Measurements from ENCODE around the gene DENND2D. TPM values are rescaled to one million over a fixed set of nuclear protein-coding genes. Genes with fewer than 3 reads are reported as not detected.

The DENND2D gene
- total and polyA plus RNA-seq, 2 experiments from 2014 or later, result 2.5 to 3.0 TPM

DNA sequence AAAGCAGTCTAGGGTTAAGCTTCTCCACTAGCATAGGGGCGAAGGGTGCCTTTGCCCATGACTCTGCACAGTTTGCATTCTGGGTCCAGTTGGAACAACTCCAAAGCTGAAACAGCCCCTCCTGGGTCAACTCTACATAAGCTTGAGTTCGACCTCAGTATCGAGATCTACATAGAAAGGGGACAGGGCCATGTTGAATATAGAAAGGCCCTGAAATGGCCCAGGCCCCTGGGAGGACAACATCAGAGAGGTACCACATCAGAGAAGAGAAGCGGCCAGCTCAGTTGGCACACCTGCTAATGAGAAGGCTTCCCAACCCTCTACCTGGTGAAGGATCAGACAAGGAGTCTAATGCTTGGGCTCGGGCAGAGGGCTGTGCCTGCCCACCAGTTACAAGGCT, 1.6 kb downstream of the DENND2D start:
- TF ChIP-seq EZH2 (IDR thresholded peaks at IDR 0.05; ENCODE audit: low read depth, unreplicated experiment) (no peak), EZH2phosphoT487 (IDR thresholded peaks at IDR 0.05; ENCODE audit: unreplicated experiment) (no peak), ZNF114 (CRISPR knock-in tag; IDR thresholded peaks at IDR 0.05) (no peak), ZNF331 (CRISPR knock-in tag; IDR thresholded peaks at IDR 0.05; ENCODE audit: low read depth) (no peak), POLR2AphosphoS5 (IDR thresholded peaks at IDR 0.05; ENCODE audit: low read depth) (no peak), ETS1 (IDR thresholded peaks at IDR 0.05) (no peak), CREB1 (CRISPR knock-in tag; IDR thresholded peaks at IDR 0.05; ENCODE audit: low read depth) (no peak), JUNB (IDR thresholded peaks at IDR 0.05; ENCODE audit: unreplicated experiment) (no peak)
- TF ChIP-seq, protein P1, sequence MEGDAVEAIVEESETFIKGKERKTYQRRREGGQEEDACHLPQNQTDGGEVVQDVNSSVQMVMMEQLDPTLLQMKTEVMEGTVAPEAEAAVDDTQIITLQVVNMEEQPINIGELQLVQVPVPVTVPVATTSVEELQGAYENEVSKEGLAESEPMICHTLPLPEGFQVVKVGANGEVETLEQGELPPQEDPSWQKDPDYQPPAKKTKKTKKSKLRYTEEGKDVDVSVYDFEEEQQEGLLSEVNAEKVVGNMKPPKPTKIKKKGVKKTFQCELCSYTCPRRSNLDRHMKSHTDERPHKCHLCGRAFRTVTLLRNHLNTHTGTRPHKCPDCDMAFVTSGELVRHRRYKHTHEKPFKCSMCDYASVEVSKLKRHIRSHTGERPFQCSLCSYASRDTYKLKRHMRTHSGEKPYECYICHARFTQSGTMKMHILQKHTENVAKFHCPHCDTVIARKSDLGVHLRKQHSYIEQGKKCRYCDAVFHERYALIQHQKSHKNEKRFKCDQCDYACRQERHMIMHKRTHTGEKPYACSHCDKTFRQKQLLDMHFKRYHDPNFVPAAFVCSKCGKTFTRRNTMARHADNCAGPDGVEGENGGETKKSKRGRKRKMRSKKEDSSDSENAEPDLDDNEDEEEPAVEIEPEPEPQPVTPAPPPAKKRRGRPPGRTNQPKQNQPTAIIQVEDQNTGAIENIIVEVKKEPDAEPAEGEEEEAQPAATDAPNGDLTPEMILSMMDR (conservative IDR thresholded peaks at IDR 0.05; ENCODE audit: low read depth in 2 of 2), result no peak
- TF ChIP-seq, protein P2, sequence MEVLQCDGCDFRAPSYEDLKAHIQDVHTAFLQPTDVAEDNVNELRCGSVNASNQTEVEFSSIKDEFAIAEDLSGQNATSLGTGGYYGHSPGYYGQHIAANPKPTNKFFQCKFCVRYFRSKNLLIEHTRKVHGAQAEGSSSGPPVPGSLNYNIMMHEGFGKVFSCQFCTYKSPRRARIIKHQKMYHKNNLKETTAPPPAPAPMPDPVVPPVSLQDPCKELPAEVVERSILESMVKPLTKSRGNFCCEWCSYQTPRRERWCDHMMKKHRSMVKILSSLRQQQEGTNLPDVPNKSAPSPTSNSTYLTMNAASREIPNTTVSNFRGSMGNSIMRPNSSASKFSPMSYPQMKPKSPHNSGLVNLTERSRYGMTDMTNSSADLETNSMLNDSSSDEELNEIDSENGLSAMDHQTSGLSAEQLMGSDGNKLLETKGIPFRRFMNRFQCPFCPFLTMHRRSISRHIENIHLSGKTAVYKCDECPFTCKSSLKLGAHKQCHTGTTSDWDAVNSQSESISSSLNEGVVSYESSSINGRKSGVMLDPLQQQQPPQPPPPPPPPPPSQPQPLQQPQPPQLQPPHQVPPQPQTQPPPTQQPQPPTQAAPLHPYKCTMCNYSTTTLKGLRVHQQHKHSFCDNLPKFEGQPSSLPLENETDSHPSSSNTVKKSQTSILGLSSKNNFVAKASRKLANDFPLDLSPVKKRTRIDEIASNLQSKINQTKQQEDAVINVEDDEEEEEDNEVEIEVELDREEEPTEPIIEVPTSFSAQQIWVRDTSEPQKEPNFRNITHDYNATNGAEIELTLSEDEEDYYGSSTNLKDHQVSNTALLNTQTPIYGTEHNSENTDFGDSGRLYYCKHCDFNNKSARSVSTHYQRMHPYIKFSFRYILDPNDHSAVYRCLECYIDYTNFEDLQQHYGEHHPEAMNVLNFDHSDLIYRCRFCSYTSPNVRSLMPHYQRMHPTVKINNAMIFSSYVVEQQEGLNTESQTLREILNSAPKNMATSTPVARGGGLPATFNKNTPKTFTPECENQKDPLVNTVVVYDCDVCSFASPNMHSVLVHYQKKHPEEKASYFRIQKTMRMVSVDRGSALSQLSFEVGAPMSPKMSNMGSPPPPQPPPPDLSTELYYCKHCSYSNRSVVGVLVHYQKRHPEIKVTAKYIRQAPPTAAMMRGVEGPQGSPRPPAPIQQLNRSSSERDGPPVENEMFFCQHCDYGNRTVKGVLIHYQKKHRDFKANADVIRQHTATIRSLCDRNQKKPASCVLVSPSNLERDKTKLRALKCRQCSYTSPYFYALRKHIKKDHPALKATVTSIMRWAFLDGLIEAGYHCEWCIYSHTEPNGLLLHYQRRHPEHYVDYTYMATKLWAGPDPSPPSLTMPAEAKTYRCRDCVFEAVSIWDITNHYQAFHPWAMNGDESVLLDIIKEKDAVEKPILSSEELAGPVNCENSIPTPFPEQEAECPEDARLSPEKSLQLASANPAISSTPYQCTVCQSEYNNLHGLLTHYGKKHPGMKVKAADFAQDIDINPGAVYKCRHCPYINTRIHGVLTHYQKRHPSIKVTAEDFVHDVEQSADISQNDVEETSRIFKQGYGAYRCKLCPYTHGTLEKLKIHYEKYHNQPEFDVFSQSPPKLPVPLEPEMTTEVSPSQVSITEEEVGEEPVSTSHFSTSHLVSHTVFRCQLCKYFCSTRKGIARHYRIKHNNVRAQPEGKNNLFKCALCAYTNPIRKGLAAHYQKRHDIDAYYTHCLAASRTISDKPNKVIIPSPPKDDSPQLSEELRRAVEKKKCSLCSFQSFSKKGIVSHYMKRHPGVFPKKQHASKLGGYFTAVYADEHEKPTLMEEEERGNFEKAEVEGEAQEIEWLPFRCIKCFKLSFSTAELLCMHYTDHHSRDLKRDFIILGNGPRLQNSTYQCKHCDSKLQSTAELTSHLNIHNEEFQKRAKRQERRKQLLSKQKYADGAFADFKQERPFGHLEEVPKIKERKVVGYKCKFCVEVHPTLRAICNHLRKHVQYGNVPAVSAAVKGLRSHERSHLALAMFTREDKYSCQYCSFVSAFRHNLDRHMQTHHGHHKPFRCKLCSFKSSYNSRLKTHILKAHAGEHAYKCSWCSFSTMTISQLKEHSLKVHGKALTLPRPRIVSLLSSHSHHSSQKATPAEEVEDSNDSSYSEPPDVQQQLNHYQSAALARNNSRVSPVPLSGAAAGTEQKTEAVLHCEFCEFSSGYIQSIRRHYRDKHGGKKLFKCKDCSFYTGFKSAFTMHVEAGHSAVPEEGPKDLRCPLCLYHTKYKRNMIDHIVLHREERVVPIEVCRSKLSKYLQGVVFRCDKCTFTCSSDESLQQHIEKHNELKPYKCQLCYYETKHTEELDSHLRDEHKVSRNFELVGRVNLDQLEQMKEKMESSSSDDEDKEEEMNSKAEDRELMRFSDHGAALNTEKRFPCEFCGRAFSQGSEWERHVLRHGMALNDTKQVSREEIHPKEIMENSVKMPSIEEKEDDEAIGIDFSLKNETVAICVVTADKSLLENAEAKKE (CRISPR knock-in tag; IDR thresholded peaks at IDR 0.05), result no peak
- Mint-ChIP-seq H3K9me3 (no peaks in the 10 kb centered on the region; the same call in 2 of the 3 replicates), H3K36me3 (ENCODE audit: low read depth) (0 out of 3 replicates have a peak, but pooled peaks cover 2% of the 10 kb centered on the region), H3K27me3 (ENCODE audit: insufficient read depth, low read depth, poor library complexity) (peaks cover 14% of the 10 kb centered on the region), H3K4me1 (peaks cover 8% of the 10 kb centered on the region; the same call in 2 of the 3 replicates), H3K4me3 (no peak overlapping the region), H3K27ac (no peak overlapping the region)
- no peak overlapping the region for H3K27ac ChIP-seq (ENCODE audit: low read depth)
- no peak for ATAC-seq
- peaks cover 13% of the 10 kb centered on the region for H3K27me3 ChIP-seq (ENCODE audit: insufficient read depth)
- DNase-seq (ENCODE audit: low spot score), result no peak
- H4K20me1 ChIP-seq (replicated peaks; ENCODE audit: insufficient read depth), result no peaks in the 10 kb centered on the region
- no peaks in the 10 kb centered on the region for H3K79me2 ChIP-seq (replicated peaks; ENCODE audit: insufficient read depth)
- no peaks in the 10 kb centered on the region for H3K36me3 ChIP-seq (ENCODE audit: insufficient read depth)
- peaks cover 8% of the 10 kb centered on the region; the same call in 1 of the 2 replicates for H3K4me1 ChIP-seq (ENCODE audit: insufficient read depth)
- H3F3A ChIP-seq (replicated peaks; ENCODE audit: low read depth), result no peaks in the 10 kb centered on the region
- H2AFZ ChIP-seq, result no peak overlapping the region
- H3K4me2 ChIP-seq, result no peak overlapping the region
- H3K9me2 ChIP-seq (ENCODE audit: insufficient read depth), result no peaks in the 10 kb centered on the region
- no peak overlapping the region for H3K4me3 ChIP-seq
